Measurements from ENCODE around the gene MAMDC2.

The MAMDC2 gene

GRCh38 chr9:70040376-70040903, 3.2 kb upstream of the MAMDC2 start:
- FAIRE-seq: no peak

- no peak for FAIRE-seq
These were observed 1.0 kb upstream of the MAMDC2 start for GRCh38 chr9:70042461-70043215.

GRCh38 chr9:70043285-70043684, 363 bp upstream of the MAMDC2 start:
- no peak for FAIRE-seq

- no peak for FAIRE-seq
These were observed 1.1 kb downstream of the MAMDC2 start for GRCh38 chr9:70044490-70045307.

- no peak for FAIRE-seq
These were observed 1.8 kb downstream of the MAMDC2 start for GRCh38 chr9:70045452-70045851.

- no peak for FAIRE-seq
These were observed 2.8 kb downstream of the MAMDC2 start for GRCh38 chr9:70046274-70047070.

GRCh38 chr9:70049236-70049635, 5.6 kb downstream of the MAMDC2 start:
- FAIRE-seq: no peak

GRCh38 chr9:70049672-70050271, 6.1 kb downstream of the MAMDC2 start:
- no peak for FAIRE-seq

- no peak for FAIRE-seq
These were observed 9.1 kb downstream of the MAMDC2 start for GRCh38 chr9:70052768-70053167.

GRCh38 chr9:70053864-70054263, 10.2 kb downstream of the MAMDC2 start:
- FAIRE-seq: no peak

- no peak for FAIRE-seq
These were observed 10.9 kb downstream of the MAMDC2 start for GRCh38 chr9:70054521-70054920.

GRCh38 chr9:70055406-70056210, 12.0 kb downstream of the MAMDC2 start:
- FAIRE-seq: no peak

GRCh38 chr9:70056211-70056944, 12.7 kb downstream of the MAMDC2 start:
- FAIRE-seq: no peak

- FAIRE-seq: no peak
These were observed 15.0 kb downstream of the MAMDC2 start for GRCh38 chr9:70058569-70059116.

- FAIRE-seq: no peak
These were observed 16.7 kb downstream of the MAMDC2 start for GRCh38 chr9:70060148-70060882.

GRCh38 chr9:70060883-70061507, 17.3 kb downstream of the MAMDC2 start:
- no peak for FAIRE-seq

GRCh38 chr9:70061776-70062175, 18.1 kb downstream of the MAMDC2 start:
- no peak for FAIRE-seq

- FAIRE-seq: no peak
These were observed 20.8 kb downstream of the MAMDC2 start for GRCh38 chr9:70064496-70064895.

GRCh38 chr9:70065572-70065971, 21.9 kb downstream of the MAMDC2 start:
- FAIRE-seq: no peak

- no peak for FAIRE-seq
These were observed 22.8 kb downstream of the MAMDC2 start for GRCh38 chr9:70066418-70066817.

Data from TTC549 (cell line).